ENCODE results near the gene TBK1.

Gene TBK1

DNA sequence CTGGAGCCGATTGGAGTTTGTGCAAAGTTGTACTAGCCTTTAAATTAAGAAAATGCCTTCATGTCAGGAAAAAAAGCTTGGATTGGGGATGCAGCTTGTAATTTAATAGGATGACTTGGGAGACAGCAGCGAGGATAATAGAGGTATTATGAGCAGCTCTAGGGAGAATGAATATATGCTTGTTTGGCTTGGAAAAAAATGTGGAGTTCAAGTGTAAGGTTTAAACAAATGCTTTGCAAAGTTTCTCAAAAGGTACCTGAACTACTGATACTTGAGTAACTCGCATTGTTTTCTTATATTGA is 93.1 kb downstream of the TBK1 start:
- no peak for DNase-seq (ENCODE audit: low read depth in 2 of 2)

DNA sequence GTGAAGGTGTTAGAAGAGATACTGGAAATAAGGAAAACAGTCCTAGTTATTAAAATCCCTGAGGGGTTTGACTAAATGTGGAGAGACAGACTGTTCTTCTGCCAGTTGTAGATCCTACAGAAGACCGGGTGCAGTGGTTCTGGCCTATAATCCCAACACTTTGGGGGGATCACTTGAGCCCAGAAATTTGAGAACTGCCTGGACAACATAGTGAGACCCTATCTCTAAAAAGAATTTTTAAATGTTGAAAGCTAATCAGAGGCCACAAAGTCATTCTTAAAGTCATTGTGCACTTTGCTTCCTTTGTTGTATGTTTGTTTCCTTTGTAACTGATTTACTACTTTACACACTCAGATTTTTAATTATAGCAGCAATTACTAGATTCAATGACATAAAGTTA is 97.2 kb downstream of the TBK1 start:
- DNase-seq (ENCODE audit: low read depth in 2 of 2): no peak

DNA sequence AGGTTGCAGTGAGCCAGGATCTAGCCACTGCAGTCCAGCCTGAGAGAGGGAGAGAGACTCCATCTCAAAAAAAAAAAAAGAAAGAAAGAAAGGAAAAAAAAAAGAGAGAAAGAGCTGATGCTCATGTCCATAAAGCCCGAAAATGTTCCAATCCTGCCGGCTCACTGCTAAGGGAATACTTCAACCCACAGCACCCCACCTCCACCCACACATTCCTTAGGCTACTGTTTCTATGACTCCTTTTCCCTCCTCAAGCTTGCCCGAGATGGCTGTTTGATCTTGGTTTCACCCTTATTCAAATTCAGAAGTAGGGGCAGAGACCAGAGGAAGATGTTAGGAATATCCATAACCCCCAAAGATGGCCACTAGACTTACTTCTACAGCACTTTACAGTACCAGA is 98.8 kb downstream of the TBK1 start:
- no peak for DNase-seq (ENCODE audit: low read depth in 2 of 2)

DNA sequence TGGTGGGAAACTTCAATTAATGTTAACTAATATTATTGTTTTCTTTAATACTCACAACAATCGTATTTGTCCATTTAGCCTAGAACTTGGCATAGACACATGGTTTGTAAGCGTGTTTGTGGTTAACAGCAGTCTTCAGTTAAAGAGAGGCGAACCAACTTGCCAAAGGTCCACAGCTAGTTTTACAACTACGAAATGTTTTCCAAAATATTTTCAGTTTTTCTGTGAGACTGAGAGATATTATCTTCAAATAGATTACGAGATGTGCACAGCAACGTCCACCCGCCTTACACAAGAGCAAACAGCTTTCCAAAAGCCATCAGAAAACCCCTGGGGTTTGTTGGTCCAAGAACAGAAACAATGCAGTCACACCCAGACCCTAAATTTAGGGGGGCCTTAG is 99.8 kb downstream of the TBK1 start:
- no peak for DNase-seq (ENCODE audit: low read depth in 2 of 2)
